GM12892 (cell line): ENCODE data around the gene ESD. TPM values are rescaled to one million over a fixed set of nuclear protein-coding genes. Genes with fewer than 3 reads are reported as not detected.

Experiments used
- DNase-seq: peaks from one replicate; pipeline ENCODE4 v3.0.0; 2011; ENCODE audit not compliant: insufficient read length
- FAIRE-seq: peaks from 2 replicates; lab custom pipeline; 2011; peaks lifted over from hg19 to GRCh38; lab: Jason Lieb, UNC
- POLR2A ChIP-seq: IDR thresholded peaks from 2 replicates; pipeline ENCODE4 v1.6.1; 2011; ENCODE audit warnings: low read depth, low read length, control low read depth
- POLR2AphosphoS5 ChIP-seq: IDR thresholded peaks from 2 replicates; pipeline ENCODE4 v1.6.1; 2011; ENCODE audit warnings: low read depth, low read length, control low read depth
- TAF1 ChIP-seq: IDR thresholded peaks from 2 replicates; pipeline ENCODE4 v1.6.1; 2011; ENCODE audit warnings: low read depth, mild to moderate bottlenecking, control low read depth, low read length, borderline replicate concordance
- polyA plus RNA-seq: library from polyadenylated mRNA; unstranded; fragments of >200 nt; gene quantifications from one replicate; pipeline ENCODE4 v1.2.1, GENCODE V29; 2012; ENCODE audit warnings: missing spikeins, inconsistent platforms; ENCODE audit not compliant: missing spikeins

ESD gene, protein sequence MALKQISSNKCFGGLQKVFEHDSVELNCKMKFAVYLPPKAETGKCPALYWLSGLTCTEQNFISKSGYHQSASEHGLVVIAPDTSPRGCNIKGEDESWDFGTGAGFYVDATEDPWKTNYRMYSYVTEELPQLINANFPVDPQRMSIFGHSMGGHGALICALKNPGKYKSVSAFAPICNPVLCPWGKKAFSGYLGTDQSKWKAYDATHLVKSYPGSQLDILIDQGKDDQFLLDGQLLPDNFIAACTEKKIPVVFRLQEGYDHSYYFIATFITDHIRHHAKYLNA
- 174 TPM for polyA plus RNA-seq

DNA sequence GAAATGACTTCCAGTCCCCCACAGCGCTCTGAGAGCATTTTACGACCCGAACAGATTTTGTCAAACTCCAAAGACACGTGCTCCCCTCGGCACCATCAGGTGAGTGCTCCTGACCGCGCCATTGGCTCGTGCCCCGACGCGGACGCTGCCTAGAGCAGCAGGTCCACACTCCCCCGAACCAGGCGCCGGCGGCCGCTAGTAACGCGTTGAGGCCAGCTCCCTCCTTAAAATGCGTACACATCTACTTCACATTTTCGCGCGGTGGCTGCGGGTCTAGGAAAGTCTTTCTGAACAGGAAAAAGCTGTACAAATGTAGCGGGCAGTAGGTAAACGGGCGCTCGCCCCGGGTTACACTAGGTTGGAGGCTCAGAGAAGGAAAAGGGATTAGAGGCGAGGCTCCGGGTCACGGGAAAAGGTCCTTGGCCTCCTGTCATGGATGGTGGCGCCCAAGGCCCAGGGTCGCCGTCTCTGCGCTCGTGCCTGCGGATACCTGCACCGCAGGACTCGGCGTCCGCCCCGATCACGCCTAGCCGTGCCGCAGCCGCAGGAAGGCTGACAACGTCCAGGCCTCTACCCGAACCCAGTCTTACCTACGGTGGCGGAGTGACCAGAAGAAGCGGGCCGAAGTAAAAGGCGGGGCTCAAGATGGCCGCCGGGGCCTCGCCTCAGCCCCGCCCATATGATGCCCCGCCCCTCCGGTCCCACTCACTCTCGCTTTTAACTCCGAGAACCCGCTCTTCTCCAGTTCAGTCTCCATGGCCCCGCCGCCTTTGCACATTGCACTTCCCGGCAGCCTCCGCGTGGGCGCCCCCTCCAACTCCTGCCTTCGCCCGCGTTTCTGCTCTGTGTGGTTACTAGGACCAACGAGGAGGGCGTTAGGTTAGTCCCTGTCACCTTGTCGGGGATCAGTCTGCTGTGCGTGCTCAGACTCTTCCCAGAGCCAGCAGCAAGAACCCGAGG is at the start of gene ESD:
TSS of gene ESD (minus strand) at position 647 of the 960 bp plus-strand sequence. CDS start 5,748 bp downstream, outside the sequence.
- TF ChIP-seq TAF1 = peak; percentile 57
- peak; percentile 71 for TF ChIP-seq POLR2AphosphoS5
- TF ChIP-seq POLR2A = peak; percentile 83
- FAIRE-seq = peak; percentile 95
- DNase-seq = peak; percentile 75

DNA sequence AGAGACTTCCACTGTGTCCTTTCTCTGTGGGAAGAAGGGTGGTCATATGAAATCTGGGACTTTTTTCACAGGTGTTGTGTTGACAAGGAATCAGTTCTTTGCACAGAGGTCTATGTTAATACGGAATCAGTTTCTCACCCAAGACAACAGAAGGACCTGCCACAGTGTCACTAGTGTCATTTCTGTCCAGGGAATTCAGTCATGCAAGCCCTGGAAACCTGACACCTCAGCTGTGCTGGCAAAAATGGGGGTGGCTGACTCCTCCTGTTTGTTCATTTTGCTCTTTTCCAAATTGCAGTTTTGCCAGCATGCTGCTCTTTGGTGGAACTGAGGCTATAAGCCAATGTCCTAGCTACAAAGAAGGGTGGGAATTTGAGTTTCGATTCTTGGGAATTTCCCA is 49.8 kb upstream of the ESD start:
- TF ChIP-seq POLR2AphosphoS5 (no peak), TAF1 (no peak), POLR2A (no peak)
- FAIRE-seq (no peak), DNase-seq (no peak)

DNA sequence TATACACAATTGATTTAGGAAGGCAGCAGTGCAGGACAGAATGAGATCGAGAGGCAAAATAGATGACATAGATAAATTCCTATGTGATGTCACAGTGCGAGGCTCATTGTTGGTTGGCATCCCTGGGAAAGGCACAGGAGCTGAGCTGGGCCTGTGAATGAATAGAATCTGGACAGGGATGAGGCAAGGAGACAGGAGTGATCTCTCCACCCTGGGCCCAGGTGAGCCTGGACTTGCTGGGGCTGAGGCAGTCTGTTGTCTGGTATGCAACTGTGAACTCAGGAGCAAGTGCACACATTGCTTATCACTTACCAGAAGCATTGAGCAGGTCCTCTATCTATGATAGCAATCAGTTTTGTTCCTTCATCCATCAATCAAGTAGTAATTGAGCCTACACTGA is 48.2 kb upstream of the ESD start:
- FAIRE-seq = no peak
- DNase-seq = no peak
- TF ChIP-seq POLR2A (no peak), TAF1 (no peak), POLR2AphosphoS5 (no peak)

DNA sequence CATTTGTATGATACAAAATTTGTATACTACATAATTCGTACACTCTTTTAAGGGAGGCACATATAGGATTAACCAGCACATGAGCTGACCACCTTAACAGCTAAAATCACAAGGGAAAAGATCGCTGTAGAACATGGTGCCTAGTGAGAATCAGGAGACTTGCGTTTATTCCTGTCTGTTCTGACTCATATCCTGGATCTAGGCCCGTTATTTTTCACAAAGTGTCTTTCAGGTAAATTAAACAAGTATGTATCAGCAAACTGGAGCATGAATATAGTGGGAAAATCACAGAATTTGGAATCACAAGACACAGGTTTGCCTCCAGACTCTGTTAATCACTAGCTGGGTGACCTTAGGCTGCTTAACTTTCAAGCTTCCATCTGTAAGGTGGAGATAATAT is 47.5 kb upstream of the ESD start:
- FAIRE-seq (peak; percentile 21), DNase-seq (no peak)
- TF ChIP-seq TAF1 = no peak
- TF ChIP-seq POLR2A = no peak
- no peak for TF ChIP-seq POLR2AphosphoS5

DNA sequence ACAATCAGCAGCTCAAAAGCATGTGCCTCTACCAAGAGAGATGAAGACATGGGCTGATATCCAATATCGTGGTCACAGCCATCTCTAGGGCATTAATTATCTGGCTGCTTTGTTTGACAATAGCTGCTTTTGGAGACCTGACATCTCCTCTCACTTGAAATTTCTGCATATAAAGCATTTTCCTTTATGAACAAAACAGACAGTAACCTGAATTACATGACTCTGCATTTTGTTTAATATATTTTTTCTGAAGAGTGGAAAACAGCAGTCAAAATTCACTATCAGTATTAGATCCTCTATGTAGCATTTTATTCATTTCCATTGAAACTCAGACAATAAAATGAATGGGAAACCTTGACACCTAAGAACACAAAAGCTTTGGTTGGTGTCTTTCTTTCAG is 42.4 kb upstream of the ESD start:
- no peak for TF ChIP-seq POLR2A
- TF ChIP-seq TAF1 = no peak
- TF ChIP-seq POLR2AphosphoS5 = no peak
- no peak for DNase-seq
- no peak for FAIRE-seq

DNA sequence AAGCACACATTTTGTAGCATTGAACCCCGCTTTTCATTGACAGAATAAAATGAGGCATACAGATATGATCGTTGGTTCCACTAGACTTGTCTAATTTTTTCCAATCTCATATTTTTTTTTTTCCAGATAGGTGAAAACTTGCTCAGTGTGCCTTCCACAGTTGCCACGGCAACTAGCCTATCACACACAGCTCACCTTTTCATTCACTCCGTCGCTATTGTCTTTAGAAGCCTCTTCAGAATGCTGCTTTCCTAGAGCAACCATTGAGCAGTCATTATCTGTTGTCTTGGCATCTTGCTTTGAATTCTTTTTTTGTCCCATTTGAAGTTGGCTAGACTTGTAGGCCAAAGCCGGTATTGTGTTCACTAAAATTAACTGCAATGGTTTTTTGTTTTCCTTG is 37.7 kb upstream of the ESD start:
- DNase-seq = no peak
- FAIRE-seq = no peak
- TF ChIP-seq POLR2A (no peak), TAF1 (no peak), POLR2AphosphoS5 (no peak)

DNA sequence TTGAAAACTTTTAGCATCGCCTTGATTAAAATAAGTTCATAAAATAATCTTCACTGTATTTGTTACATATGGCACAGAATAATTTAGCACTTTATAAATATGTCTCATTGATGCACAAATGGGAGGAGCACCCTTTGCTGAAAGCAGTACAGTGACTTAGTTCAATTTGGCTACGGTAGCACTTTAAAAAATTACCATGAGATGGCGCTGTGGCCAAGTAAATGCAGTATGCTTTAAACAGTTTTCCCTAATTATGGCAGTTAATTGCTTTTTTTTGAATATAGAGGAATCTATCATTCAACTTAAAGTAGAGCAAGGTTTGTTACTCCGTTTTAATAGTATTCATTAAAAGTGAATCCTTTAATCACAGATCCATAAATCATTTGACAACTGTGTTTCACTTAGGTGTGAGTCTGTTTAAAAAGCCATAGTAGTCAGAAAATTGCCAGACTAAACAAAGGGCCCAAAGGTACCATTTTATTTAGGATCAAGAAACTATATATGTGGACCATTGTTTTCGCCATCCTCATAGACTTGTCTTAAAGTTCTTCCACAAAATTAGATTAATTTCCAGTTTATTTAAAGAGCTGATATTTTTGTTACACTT is 34.7 kb upstream of the ESD start:
- FAIRE-seq (peak; percentile 70), DNase-seq (no peak)
- no peak for TF ChIP-seq POLR2A
- TF ChIP-seq TAF1 = no peak
- TF ChIP-seq POLR2AphosphoS5 = no peak

DNA sequence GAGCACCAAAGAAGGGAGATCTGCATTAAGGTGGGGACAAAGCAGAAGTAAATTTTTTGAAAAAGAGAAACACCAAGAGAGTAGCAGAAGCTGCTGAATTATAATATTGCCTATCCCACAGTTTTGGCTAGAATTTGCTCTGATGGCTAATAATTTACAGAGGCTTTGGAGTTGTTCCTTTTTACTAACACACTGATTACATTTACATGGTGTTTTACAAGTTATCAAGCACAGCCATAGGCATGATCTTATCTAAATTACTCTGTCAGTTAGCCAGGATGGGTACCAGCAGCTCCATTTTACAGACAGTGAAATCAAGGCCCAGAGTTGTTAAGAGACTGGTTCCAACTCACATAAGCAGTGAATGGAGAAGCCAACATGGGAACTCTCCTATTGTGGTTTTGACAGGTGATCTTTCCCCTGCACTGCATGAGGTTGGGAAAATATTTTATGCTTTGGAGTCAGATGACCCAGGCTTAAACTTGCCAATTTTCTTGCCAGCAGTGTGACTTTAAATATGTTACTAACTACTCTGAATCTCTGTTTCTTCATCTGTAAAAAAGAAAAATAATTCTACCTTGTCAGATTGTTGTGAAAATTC is 33.5 kb upstream of the ESD start:
- DNase-seq (no peak), FAIRE-seq (no peak)
- TF ChIP-seq TAF1 (no peak), POLR2A (no peak)

DNA sequence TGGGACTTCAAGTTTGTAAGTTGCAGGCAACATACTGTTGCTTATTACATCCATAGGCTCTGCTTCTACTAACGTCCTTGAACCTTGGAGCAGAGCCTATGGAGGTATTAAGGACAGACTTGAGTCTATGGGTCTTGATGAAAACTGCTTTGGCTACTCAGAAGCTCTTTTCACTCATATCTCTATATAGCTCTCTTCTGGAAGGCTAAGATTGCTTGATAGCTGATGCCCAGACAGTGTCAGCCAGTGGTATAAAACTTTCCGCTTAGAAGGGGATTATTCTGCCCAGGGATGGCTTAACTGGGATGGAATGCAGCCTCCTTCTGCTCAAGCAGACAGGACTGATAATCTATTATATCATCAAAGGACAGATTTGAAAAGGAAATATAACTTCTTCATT is 25.6 kb upstream of the ESD start:
- FAIRE-seq (no peak), DNase-seq (no peak)
- no peak for TF ChIP-seq POLR2AphosphoS5
- no peak for TF ChIP-seq TAF1
- no peak for TF ChIP-seq POLR2A

DNA sequence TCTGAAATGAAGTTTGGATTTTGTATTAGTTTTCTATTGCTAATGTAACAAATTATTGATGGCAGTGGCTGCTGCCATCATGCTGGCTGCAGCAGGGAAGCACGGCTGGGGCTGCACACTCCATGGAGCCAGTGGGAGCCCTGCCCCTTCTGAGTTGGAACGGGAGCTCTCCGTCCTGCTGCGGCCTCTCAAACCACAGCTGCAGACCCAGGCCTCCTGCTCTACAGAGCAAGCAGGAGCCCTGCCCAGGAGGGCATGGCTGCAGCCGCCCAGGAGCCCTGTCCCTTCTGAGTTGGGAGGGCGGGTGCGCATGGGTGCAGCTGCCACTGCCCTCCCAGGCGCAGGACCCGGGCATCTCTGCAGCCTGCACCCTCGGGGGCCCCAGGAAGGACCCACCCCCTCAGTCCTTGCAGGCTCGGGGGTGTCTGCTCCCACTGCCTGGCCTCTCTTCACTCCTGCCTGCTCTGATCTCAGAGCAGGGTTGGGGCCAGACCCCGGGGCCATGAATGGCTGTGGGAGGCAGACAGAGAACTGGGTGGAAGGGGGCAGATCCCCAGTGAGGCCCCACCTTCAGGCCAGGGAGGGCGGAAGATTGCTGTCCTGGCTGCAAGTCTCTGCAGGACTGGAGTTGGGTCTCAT is 21.0 kb upstream of the ESD start:
- no peak for TF ChIP-seq TAF1
- TF ChIP-seq POLR2A = no peak
- no peak for TF ChIP-seq POLR2AphosphoS5
- DNase-seq (no peak), FAIRE-seq (no peak)
